Activated CD8-positive, alpha-beta memory T cell treated with anti-CD3 and anti-CD28 coated beads for 24 hours (primary cell): ENCODE data around the gene SLC25A33.
"Not testable (repeated sequence)": the region's sequence is repeated elsewhere in the genome, so short reads cannot be mapped to it uniquely, and the experiment has no call there.

ENCODE experiments used
- DNase-seq: peaks from one replicate; pipeline ENCODE4 v3.0.0-alpha.2; 2020

The SLC25A33 gene, protein sequence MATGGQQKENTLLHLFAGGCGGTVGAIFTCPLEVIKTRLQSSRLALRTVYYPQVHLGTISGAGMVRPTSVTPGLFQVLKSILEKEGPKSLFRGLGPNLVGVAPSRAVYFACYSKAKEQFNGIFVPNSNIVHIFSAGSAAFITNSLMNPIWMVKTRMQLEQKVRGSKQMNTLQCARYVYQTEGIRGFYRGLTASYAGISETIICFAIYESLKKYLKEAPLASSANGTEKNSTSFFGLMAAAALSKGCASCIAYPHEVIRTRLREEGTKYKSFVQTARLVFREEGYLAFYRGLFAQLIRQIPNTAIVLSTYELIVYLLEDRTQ

DNA sequence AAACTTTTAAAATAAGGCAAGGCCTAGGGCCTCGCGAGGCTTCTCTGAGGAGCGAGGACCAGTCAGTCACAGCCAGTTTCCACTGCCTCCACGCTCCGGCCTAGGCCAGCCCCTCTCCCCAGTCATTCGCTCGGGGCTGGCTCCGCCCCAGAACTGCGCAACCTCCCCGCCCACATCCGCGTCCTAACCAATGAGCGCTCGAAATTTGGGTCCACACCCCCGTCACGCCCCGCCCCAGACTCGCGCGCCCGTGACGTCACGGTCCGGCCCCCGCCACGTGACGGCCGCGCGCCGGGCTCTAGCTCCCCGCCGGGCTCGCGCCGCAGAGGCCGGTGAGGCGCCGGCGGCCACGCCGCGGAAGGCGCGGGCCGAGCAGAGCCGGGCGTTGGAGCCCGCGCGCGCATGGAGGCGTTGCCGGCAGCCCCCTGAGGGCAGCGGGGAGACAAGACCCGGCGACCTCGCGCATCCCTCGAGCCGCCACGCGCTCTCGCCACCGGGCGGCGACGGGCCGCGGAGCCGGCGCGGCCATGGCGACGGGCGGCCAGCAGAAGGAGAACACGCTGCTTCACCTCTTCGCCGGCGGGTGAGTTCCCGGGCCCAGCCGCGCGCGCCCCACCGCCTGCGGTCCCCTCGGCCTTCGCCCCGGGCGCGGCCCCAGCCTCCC, at the start of gene SLC25A33:
SLC25A33 (plus strand) TSS at position 301 of the 664 bp plus-strand sequence; CDS start at position 528, 227 bp downstream.
- DNase-seq = peak; percentile 99

DNA sequence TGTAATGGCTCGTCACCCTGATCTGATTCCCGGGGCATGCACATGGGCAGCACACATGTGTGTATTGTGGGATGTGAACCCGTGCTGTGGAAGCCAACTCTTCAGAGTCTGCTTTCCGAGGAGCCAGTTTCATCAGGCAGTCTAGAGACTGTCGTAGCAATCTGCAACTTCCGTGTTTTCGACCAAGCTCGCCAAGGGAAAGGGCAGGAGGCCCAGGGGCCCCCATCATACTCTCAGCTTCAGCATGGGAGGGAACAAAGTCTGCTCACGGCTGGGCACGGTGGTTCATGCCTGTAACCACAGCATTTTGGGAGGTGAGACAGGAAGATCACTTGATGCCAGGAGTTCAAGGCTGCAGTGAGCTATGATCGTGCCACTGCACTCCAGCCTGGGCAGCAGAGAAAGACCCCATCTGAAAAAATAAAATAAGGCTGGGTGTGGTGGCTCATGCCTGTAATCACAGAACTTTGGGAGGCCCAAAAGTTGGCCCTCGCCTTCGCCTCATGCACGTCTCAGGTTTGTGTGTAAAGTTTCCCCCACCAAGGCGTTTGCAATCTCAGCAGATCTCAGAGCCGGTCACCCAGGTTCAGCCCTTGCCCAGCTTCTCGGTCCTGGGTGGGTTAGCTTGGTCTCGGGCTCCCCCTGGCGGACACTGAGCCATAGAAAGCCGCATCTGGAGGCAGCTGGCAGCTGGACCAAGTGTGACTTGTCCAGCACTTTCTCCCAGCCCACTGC, 48.5 kb upstream of the SLC25A33 start:
- peak; percentile 96 for DNase-seq

DNA sequence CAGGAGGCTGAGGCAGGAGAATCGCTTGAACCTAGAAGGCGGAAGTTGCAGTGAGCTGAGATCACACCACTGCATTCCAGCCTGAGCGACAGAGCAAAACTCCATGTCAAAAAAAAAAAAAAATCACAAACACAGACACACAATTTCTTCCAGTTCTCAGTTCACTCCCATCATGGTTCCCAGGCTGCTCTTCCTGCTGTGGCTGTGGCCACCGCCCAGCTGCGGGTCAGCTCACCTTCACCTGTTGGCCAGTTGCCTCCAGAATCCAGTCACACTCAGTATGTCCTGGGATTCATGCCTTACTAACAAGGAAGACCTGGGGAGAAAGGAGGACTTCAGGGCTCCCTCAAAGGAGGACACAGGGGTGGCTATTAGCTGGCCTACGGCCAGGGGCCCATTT, 45.9 kb upstream of the SLC25A33 start:
- no peak for DNase-seq

DNA sequence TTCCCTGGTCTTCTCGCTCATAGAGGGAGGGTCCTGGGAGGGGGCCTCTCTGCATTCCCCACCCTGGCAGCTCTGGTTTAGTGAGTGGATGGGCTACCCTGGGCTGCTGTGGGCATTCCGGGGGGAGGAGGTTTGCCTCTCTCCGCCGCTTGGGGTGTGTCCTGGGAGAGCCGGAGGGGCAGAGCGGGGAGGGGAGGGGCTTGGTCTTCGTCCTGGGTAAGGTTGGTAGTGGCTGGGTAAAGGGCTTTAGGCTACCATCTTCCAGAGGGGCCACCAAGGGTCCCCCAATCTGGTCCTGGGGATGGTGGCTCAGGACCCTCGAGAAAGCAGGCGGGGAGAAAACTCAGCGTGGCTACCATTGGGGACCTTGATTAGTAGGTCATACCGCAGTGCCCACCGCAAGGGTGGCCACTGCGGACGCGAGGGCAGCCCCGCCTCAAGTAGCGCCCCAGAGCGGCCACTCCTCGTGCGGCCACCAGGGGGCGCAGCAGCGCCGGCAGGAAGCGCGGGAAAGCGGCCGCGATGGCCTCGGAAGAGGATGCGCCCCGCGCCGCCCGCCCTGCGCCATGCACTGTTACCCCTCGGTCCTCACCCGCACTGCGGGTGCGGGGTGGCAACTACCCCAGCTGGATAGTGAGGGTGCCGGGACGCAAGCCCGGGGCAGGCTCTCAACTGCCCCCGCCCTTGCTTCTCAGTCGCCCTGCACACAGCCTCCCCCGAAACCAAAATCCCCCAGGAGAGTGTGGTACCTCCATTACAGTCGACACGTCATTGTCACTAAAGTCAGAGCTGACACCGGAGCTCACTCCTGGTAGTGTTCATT, 44.1 kb upstream of the SLC25A33 start:
- peak; percentile 87 for DNase-seq

DNA sequence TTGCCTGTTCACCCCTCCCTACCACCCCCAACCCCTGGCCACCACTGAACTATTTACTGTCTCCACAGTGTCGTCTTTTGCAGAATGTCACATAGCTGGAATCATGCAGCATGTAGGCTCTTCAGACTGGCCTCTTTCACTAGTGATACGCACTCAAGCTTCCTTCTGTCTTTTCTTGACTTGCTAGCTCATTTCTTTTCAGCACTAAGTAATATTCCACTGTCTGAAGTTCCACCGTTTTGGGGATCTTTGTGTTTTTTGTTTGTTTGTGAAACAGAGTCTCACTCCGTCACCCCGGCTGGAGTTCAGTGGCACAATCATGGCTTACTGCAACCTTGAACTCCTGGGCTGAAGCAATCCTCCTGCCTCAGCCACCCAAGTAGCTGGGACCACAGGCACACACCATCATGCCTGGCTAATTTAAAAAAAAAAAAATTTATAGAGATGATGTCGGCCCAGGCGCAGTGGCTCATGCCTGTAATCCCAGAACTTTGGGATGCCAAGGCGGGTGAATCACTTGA, 43.4 kb upstream of the SLC25A33 start:
- no peak for DNase-seq

DNA sequence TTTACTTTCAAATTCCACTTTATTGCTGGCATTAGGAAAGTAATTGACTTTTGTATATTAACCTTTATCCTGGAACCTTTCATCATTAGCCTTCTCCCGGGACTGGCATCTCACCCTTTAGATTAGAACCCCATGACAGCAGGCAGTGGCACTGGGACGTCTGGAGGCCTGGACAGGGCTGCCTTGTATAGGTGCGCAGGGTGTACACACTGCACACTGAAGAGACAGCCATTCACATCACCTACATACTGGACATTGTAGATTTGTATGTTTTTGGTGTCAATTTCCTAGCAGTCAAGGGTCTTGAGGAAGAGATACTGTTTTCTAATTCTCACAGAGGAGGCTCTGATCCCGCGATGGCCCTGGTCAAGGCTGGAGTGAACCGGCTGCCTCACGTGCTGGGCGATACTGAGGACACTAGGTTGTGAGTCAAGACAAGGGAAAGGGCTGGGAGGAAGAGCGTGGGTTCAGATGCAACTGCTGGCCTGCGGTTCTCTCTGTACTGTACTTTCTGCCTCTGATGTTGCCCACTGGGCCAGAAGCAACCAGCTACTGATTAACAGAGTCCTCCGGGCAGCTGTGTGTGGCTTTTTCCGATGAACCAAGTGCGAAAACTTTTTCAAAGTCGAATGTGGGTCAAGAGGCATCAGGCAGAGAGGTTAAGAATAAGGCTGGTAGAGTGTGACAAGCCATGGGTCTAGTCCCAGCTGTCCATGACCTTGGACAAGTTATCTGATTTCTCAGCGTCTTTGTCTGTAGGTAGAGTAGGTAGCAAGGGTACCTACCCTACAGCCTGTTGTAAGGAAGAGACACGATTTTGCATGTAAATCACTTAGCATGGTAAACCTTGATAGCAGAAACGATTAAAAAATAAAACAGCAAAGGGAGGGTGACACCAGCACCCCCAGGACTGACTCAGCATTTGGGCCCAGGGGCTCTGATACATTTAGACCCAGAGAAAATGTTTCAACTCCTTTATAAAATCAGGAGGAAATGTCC, 38.2 kb upstream of the SLC25A33 start:
- DNase-seq = no peak

DNA sequence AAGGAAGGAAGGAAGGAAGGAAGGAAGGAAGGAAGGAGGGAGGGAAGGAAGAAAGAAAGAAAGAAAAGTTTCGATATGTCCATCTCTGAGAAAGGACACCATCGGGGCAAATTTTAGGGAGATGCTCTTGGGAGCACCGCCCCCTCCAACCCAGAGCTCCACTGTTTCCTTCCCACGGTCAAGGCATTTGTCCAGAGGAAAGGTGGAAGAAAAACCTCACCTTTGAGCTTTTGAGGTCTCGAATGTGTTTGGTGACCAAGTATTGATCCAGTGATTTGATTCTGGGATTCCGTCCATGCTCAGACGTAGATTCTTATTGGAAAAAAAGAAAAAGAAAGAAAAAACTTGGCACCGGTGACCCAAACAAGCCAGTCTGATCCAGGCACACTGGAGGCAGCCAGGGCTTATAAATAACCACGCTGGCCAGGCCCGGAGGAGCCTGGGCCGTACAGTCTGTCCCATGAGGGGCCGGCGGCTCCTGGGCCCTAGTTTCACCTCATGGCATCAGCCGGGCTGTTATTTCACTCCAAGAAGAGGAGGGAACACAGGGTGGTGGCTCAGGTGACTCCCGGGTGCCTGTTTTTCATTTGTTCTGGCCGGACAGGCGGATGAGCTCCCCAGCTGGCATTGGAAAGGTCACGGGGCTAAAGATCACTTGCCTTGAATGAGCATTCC, 36.1 kb upstream of the SLC25A33 start:
- no peak for DNase-seq

DNA sequence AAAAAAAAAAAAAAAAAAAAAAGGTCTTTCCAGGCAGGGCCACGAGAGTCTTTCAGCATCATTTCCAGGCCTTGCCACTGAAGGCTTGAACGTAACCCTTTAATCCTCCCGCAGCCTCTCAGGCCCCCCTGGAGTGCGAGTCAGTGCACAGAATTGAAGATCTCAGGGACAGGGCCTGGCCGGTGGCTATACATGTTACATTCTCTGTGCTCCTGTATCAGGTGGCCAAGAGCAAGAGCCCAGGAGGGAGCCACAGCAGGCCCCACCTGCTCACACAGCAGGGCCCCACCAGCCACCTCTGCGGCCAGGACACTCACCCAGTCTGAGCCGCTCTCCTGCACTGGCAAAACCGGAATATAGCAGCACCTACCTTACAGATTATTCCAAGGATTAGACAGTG, 34.1 kb upstream of the SLC25A33 start:
- no peak for DNase-seq

DNA sequence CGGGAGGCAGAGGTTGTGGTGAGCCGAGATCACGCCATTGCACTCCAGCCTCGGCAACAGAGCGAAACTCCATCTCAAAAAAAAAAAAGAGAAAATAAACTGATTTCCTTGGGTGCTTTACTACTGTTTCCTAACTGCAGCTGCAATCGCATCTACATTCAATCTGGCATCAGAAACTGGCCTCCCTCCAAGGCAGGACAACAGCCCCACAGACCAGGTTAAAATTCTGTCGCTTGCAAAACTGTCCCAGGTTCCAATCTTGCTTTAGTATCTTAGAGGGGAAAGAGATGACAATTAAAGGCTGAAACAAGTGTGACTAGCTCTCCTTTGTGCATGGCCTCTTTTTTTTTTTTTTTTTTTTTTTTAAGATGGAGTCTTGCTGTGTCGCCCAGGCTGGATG, 32.4 kb upstream of the SLC25A33 start:
- no peak for DNase-seq

DNA sequence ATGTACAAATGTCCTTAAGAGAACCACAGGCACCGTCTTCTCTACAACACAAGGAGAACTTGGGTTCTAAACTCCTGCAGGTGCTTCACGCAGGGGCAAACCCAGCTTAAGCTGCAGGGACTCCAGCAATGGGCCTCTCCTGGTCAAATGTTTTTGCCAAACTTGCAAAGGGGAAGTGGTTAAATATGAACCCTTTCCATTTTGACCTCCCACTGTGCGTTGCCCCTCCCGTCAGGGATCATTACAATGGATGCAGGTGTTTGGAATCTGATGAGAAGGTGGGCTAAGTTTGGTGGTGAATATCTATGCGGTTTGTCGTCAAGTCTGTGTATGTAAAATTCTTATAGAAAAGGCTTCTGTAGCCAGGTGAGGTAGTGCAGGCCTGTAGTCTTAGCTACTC, 29.1 kb upstream of the SLC25A33 start:
- no peak for DNase-seq

DNA sequence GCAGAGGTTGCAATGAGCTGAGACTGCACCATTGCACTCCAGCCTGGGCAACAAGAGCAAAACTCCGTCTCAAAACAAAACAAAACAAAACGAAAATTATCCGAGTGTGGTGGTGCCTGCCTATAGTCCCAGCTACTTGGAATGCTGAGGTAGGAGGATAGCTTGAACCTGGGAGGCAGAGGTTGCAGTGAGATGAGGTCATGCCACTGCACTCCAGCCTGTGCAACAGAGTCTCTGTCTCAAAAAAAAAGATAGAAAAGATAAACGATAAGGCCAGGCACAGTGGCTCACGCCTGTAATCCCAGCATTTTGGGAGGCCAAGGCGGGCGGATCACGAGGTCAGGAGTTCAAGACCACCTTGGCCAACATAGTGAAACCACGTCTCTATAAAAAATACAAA, 23.7 kb upstream of the SLC25A33 start:
- not testable (repeated sequence) for DNase-seq

DNA sequence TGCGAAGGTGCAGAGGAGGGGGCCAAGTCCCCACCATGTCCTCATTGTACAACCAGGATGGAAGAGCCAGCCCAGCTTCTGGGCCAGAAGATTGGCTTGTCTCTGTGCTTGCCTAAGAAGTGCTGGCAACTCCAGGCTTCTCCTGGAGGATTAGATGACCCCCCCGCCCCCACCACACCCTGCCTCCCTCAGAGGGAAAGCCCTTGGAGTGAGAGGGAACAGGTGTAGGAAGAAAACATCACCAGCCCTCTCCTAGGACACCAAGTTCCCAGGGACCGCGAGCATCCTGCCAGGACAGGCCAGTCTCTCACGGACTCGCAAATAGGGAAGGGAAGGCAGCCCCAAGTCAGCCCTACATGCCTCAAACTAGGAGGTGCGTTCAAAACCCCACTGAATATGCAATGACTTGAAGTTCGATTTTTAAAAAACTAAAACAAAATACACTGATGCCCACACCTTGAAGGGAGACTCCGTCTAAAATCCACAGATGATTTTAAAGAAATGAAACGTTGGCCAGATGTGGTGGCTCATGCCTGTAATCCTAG, 20.7 kb upstream of the SLC25A33 start:
- DNase-seq = no peak

DNA sequence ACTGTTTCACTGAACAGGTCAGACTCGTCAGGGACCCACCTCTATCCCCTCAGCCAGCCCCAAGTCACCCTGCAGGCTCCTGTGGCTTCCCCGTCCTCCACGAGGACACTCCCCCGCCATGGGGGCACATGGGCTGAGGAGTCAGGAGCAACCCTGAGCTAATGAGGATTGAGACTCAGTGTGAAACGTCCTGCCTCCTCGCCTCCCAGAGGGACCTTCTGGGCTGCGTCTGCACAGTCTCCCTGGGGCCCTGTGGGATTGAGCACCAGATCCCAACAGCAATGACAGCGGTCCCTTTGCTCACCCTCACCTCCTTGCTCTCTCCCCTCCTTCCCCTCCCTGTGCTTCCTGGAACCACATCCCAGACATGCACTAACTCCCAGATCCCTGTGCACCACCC, 18.9 kb upstream of the SLC25A33 start:
- no peak for DNase-seq

DNA sequence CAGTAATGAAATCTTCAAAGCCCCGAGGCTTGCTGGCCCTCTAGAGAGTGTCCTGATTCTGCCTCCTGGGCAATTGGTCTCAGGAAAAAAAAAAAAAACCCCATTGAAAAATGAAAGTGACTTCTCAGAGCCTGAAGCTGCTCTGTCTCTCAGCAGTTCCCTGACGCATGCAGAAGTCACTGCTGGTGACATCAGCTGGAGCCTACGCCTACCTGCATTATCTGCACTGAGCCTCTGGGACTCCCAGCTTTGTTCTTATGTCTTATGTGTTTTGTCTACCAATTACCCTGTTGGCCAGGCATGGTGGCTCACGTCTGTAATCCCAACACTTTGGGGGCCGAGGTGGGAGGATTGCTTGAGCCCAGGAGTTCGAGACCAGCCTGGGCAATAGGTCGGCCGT, 10.1 kb upstream of the SLC25A33 start:
- no peak for DNase-seq

DNA sequence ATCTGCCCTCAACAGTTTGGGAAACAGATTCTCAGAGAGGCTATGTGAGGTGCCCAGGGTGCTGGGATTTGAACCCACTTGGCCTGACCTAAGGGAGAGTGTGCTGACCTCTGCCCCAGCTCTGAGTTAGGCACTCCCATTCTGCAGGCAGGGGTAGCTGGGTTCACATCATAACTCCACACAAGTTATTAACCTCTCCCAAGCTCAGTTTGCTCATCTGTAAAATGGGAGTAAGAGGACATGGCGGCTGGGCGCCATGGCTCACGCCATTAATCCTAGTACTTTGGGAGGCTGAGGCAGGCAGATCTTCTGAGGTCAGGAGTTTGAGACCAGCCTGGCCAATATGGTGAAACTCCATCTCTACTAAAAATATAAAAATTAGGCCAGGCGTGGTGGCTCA, 8.9 kb upstream of the SLC25A33 start:
- DNase-seq = no peak

DNA sequence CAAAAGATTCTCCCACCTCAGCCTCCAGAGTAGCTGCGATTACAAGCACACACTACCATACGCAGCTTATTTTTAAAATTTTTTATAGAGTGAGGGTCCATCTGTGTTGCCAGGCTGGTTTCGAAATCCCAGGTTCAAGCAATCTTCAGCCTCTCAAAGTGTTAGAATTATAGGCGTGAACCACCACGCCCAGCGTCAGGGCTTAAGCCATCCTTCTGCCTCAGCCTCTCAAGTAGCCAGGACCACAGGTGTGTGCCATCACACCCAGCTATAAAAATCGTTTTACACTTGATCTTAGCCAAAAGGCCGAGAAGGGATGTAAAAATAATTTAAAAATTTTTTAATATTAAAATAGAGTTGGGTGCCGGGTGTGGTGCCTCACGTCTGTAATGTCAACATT, 4.3 kb upstream of the SLC25A33 start:
- DNase-seq = no peak

DNA sequence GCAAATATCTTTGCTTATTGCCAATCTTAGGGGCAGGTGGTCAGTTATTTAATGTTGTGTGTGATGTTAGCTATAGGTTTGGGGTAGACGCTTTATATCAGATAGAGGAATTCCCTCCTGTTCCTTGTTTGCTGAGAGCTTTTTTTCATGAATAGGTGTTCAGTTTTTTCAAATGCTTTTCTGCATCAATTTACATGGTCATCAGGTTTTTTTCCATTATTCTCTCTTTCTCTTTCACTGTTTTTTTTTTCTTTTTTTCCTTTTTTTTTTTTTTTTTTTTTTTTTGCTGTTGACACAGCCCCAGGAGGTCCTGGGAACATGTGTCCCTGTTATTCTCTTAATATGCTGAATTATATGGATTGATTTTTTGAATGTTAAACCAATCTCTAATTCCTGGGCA, 3.0 kb upstream of the SLC25A33 start:
- DNase-seq = no peak

DNA sequence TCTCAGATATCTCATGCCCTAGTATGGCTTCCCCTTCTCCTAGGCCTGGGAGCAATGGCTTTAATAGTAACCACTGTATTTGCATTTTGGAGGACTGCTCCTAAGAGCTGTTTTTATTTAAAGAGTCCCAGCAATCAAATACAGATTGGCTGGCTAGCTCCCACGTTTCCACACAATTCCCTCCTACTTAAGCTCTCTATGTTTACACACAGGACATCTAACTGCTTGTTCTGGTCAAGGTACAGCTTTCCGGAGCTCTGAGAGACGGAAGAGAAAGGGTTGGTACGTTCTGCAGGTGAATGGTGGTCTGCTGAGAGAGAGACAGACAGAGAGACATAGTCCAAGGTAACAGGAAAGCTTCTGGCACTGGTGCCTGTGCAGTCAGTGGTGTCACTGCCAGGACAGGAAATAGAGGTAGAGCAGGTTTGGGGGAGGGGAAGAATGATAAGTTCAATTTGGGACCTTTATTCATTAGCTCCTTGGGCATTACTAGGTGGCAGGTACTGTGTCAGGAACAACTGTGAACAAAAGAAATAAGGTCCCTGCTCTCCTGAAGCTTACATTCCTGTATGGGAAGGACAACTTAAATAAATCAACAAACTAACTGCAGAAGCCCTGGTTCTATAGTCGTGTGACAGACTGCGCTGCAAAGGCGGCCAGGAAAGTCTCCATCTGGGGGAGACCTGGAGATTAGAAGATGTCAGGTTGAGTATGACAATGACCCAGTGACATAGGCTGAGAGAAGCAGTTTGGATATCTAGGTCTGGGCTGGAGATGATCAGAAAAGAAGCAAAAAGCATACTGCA, 1.2 kb upstream of the SLC25A33 start:
- DNase-seq = no peak

DNA sequence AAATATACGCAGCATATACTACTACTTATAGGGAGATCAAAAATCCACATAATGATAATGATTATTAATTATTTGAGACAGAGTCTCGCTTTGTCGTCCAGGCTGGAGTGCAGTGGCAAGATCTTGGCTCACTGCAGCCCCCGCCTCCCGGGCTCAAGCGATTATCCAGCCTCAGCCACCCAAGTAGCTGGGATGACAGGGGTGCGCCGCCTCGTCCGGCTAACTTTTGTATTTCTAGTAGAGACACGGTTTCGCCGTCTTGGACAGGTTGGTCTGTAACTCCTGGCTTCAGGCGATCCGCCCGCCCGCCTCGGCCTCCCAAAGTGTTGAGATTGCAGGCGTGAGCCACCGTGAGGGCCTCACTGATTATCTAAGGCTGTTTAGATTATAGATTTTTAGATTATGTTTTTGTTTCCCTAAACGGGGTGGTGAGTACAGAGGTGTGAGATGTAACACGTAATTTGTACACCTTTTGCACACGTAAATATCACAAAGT, 548 bp upstream of the SLC25A33 start:
- no peak for DNase-seq
